MM.1S (cell line): ENCODE data around the gene RSRC2.

ENCODE experiments used
- DNase-seq: peaks from one replicate; pipeline ENCODE4 v3.0.0-alpha.2; 2015
- H2AFZ ChIP-seq: fragments of 300-600 bp; sonication (generic); 2 replicates; pipeline ENCODE4 v1.6.0; 2016; ENCODE audit warnings: antibody characterized with exemption, low read length
- H3F3A ChIP-seq: fragments of 300-600 bp; sonication (generic); 2 replicates; pipeline ENCODE4 v1.6.1; 2016; ENCODE audit warnings: mild to moderate bottlenecking, antibody characterized with exemption, low read length, moderate library complexity, mixed read lengths; ENCODE audit not compliant: insufficient read depth
- H3K27ac ChIP-seq: fragments of 300-600 bp; sonication (generic); 2 replicates; pipeline ENCODE4 v1.5.1; 2016; ENCODE audit warnings: mild to moderate bottlenecking, low read length
- H3K27me3 ChIP-seq: fragments of 300-600 bp; sonication (generic); replicated peaks from 2 replicates; pipeline ENCODE4 v1.6.0; 2016; ENCODE audit warnings: low read length; ENCODE audit not compliant: insufficient read depth
- H3K36me3 ChIP-seq: fragments of 300-600 bp; sonication (generic); replicated peaks from 2 replicates; pipeline ENCODE4 v1.6.1; 2016; ENCODE audit warnings: mild to moderate bottlenecking, low read length, mixed read lengths; ENCODE audit not compliant: insufficient read depth
- H3K4me1 ChIP-seq: fragments of 300-600 bp; sonication (generic); 2 replicates; pipeline ENCODE4 v1.6.1; 2016; ENCODE audit warnings: low read length, mixed read lengths
- H3K4me2 ChIP-seq: fragments of 300-600 bp; sonication (generic); 2 replicates; pipeline ENCODE4 v1.6.0; 2016; ENCODE audit warnings: low read depth, low read length
- H3K4me3 ChIP-seq: fragments of 300-600 bp; sonication (generic); 2 replicates; pipeline ENCODE4 v1.5.1; 2016; ENCODE audit warnings: low read length, mixed read lengths
- H3K79me2 ChIP-seq: fragments of 300-600 bp; sonication (generic); 2 replicates; pipeline ENCODE4 v1.6.1; 2016; ENCODE audit warnings: mixed run types, low read length, mixed read lengths
- H3K9ac ChIP-seq: fragments of 300-600 bp; sonication (generic); 2 replicates; pipeline ENCODE4 v1.6.1; 2016; ENCODE audit warnings: low read length, mixed read lengths
- H3K9me2 ChIP-seq: fragments of 300-600 bp; sonication (generic); replicated peaks from 2 replicates; pipeline ENCODE4 v1.6.1; 2016; ENCODE audit warnings: mild to moderate bottlenecking, low read length, mixed read lengths; ENCODE audit not compliant: insufficient read depth
- H3K9me3 ChIP-seq: fragments of 300-600 bp; sonication (generic); replicated peaks from 2 replicates; pipeline ENCODE4 v1.6.1; 2016; ENCODE audit warnings: mild to moderate bottlenecking, low read length, mixed read lengths; ENCODE audit not compliant: insufficient read depth
- H4K20me1 ChIP-seq: fragments of 300-600 bp; sonication (generic); 2 replicates; pipeline ENCODE4 v1.6.1; 2016; ENCODE audit warnings: mild to moderate bottlenecking, low read length, moderate library complexity, mixed read lengths; ENCODE audit not compliant: insufficient read depth
- CTCF ChIP-seq: fragments of 300-600 bp; sonication (generic); IDR thresholded peaks from 2 replicates; pipeline ENCODE4 v1.5.1; 2016; ENCODE audit warnings: antibody characterized with exemption, low read length, mixed read lengths
- EZH2 ChIP-seq: fragments of 300-600 bp; sonication (generic); optimal IDR thresholded peaks from 2 replicates; pipeline ENCODE3; 2017; ENCODE audit warnings: low read depth, mild to moderate bottlenecking, antibody characterized with exemption, low read length, mixed read lengths
- EZH2phosphoT487 ChIP-seq: fragments of 300-600 bp; sonication (generic); IDR thresholded peaks from 2 replicates; pipeline ENCODE4 v1.6.1; 2018; ENCODE audit warnings: antibody characterized with exemption, low read length

RSRC2 gene

GRCh38 chr12:122517877-122518276 is 8.9 kb downstream of the RSRC2 start:
- Histone ChIP-seq H3K9ac (no peak overlapping the region), H3K36me3 (peaks cover 6% of the 10 kb centered on the region), H3K4me1 (no peaks in the 10 kb centered on the region), H3K4me2 (no peak overlapping the region), H2AFZ (no peak overlapping the region), H3K9me2 (no peaks in the 10 kb centered on the region), H3F3A (peaks cover 3% of the 10 kb centered on the region; the same call in 1 of the 2 replicates), H3K79me2 (peaks cover 81% of the 10 kb centered on the region), H3K27ac (no peak overlapping the region), H4K20me1 (0 out of 2 replicates have a peak, but pooled peaks cover 3% of the 10 kb centered on the region), H3K9me3 (no peaks in the 10 kb centered on the region), H3K4me3 (no peak overlapping the region), H3K27me3 (no peaks in the 10 kb centered on the region)
- DNase-seq = no peak
- no peak for TF ChIP-seq EZH2phosphoT487
- no peak for TF ChIP-seq CTCF
- no peak for TF ChIP-seq EZH2

- H3K4me2 ChIP-seq = no peak overlapping the region
- peaks cover 76% of the 10 kb centered on the region for H3K79me2 ChIP-seq
- H4K20me1 ChIP-seq = no peaks in the 10 kb centered on the region
- peaks cover 3% of the 10 kb centered on the region; the same call in 1 of the 2 replicates for H3F3A ChIP-seq
- no peak overlapping the region for H3K27ac ChIP-seq
- H3K9ac ChIP-seq = no peak overlapping the region
- no peaks in the 10 kb centered on the region for H3K9me2 ChIP-seq
- H3K36me3 ChIP-seq = peaks cover 6% of the 10 kb centered on the region; the same call in 1 of the 2 replicates
- no peak overlapping the region for H3K4me3 ChIP-seq
- H3K27me3 ChIP-seq = no peaks in the 10 kb centered on the region
- H3K9me3 ChIP-seq = no peaks in the 10 kb centered on the region
- no peak overlapping the region for H2AFZ ChIP-seq
- H3K4me1 ChIP-seq = no peaks in the 10 kb centered on the region
- TF ChIP-seq EZH2phosphoT487 (no peak), CTCF (no peak), EZH2 (no peak)
- DNase-seq = no peak
Measured at GRCh38 chr12:122516544-122517361, 10.0 kb downstream of the RSRC2 start.

GRCh38 chr12:122515275-122515674 is 11.5 kb downstream of the RSRC2 start:
- Histone ChIP-seq H3K9ac (no peak overlapping the region), H3K9me2 (no peaks in the 10 kb centered on the region), H3K79me2 (peaks cover 67% of the 10 kb centered on the region), H4K20me1 (no peaks in the 10 kb centered on the region), H3F3A (no peaks in the 10 kb centered on the region), H2AFZ (no peak overlapping the region), H3K4me2 (no peak overlapping the region), H3K4me1 (no peaks in the 10 kb centered on the region), H3K27me3 (no peaks in the 10 kb centered on the region), H3K36me3 (peaks cover 6% of the 10 kb centered on the region; the same call in 1 of the 2 replicates), H3K9me3 (no peaks in the 10 kb centered on the region), H3K4me3 (no peak overlapping the region), H3K27ac (no peak overlapping the region)
- TF ChIP-seq EZH2phosphoT487 (no peak), CTCF (no peak), EZH2 (no peak)
- DNase-seq = no peak
